SK-N-SH treated with all-trans-retinoic acid at 6 μM for 48 hours (cell line): ENCODE measurements around the gene PMAIP1.

Source experiments
- ATAC-seq: fragments of 200-7000 bp; cut with Tn5 transposase; 3 replicates; pipeline ENCODE4 v1.9.1; 2020; ENCODE audit warnings: mild to moderate bottlenecking, moderate library complexity
- ARNTL ChIP-seq: fragments of 450-650 bp; formaldehyde crosslinking; IDR thresholded peaks from 2 replicates; pipeline ENCODE4 v1.5.0; 2020; ENCODE audit warnings: low read depth, mild to moderate bottlenecking, moderate library complexity, borderline replicate concordance
- BACH2 ChIP-seq: fragments of 250-450 bp; sonication (Bioruptor Pico); IDR thresholded peaks from 2 replicates; pipeline ENCODE4 v1.9.0; 2021; ENCODE audit warnings: mild to moderate bottlenecking, borderline replicate concordance
- CSDC2 ChIP-seq: fragments of 250-450 bp; sonication (Bioruptor Pico); IDR thresholded peaks from 2 replicates; pipeline ENCODE4 v1.5.0; 2020; ENCODE audit warnings: mild to moderate bottlenecking, moderate library complexity
- GLIS3 ChIP-seq: fragments of 250-450 bp; sonication (Bioruptor Pico); IDR thresholded peaks from 2 replicates; pipeline ENCODE4 v1.5.0; 2020; ENCODE audit warnings: mild to moderate bottlenecking, moderate library complexity
- ISL1 ChIP-seq: fragments of 250-450 bp; sonication (Bioruptor Pico); IDR thresholded peaks from 2 replicates; pipeline ENCODE4 v2.1.2; 2022; ENCODE audit warnings: mild to moderate bottlenecking, moderate library complexity
- OSR1 ChIP-seq: fragments of 250-450 bp; sonication (Bioruptor Pico); IDR thresholded peaks from 2 replicates; pipeline ENCODE4 v1.8.0; 2022; ENCODE audit warnings: moderate library complexity, mild to moderate bottlenecking, inconsistent platforms
- PPARA ChIP-seq: fragments of 250-450 bp; sonication (Bioruptor Pico); IDR thresholded peaks from 2 replicates; pipeline ENCODE4 v1.5.0; 2020; ENCODE audit warnings: mild to moderate bottlenecking, borderline replicate concordance
- RARB ChIP-seq: fragments of 250-450 bp; sonication (Bioruptor Pico); IDR thresholded peaks from 2 replicates; pipeline ENCODE4 v1.8.0; 2021; ENCODE audit warnings: mild to moderate bottlenecking, moderate library complexity
- SNAI2 ChIP-seq: fragments of 250-450 bp; sonication (Bioruptor Pico); IDR thresholded peaks from 2 replicates; pipeline ENCODE4 v1.5.0; 2020; ENCODE audit warnings: mild to moderate bottlenecking, moderate library complexity
- TCF4 ChIP-seq: fragments of 250-450 bp; sonication (Bioruptor Pico); IDR thresholded peaks from 2 replicates; pipeline ENCODE4 v1.8.0; 2021; ENCODE audit warnings: mild to moderate bottlenecking, moderate library complexity, borderline replicate concordance
- TOX ChIP-seq: fragments of 250-450 bp; sonication (Bioruptor Pico); IDR thresholded peaks from 2 replicates; pipeline ENCODE4 v1.8.0; 2021; ENCODE audit warnings: mild to moderate bottlenecking, moderate library complexity, borderline replicate concordance
- ZC3H10 ChIP-seq: fragments of 250-450 bp; sonication (Bioruptor Pico); IDR thresholded peaks from 2 replicates; pipeline ENCODE4 v1.5.1; 2021; ENCODE audit warnings: mild to moderate bottlenecking, moderate library complexity
- ZFP3 ChIP-seq: fragments of 250-450 bp; sonication (Bioruptor Pico); IDR thresholded peaks from 2 replicates; pipeline ENCODE4 v1.5.0; 2020; ENCODE audit warnings: mild to moderate bottlenecking, moderate library complexity
- ZFP30 ChIP-seq: fragments of 450-650 bp; formaldehyde crosslinking; IDR thresholded peaks from 2 replicates; pipeline ENCODE4 v1.5.0; 2022; ENCODE audit warnings: mild to moderate bottlenecking, moderate library complexity
- ZNF565 ChIP-seq: fragments of 450-650 bp; formaldehyde crosslinking; conservative IDR thresholded peaks from 2 replicates; pipeline ENCODE4 v1.5.0; 2020; ENCODE audit warnings: low read depth, mild to moderate bottlenecking, moderate library complexity
- ZNF70 ChIP-seq: fragments of 450-650 bp; formaldehyde crosslinking; IDR thresholded peaks from 2 replicates; pipeline ENCODE4 v1.5.0; 2020; ENCODE audit warnings: mild to moderate bottlenecking, moderate library complexity
- ZNF8 ChIP-seq: fragments of 450-650 bp; formaldehyde crosslinking; IDR thresholded peaks from 2 replicates; pipeline ENCODE4 v1.5.0; 2020; ENCODE audit warnings: mild to moderate bottlenecking, moderate library complexity
- TF ChIP-seq, protein P1 (sequence below): fragments of 250-450 bp; sonication (Bioruptor Pico); IDR thresholded peaks from 2 replicates; pipeline ENCODE4 v1.5.1; 2020; ENCODE audit warnings: low read depth, mild to moderate bottlenecking, moderate library complexity
- TF ChIP-seq, protein P2 (sequence below): fragments of 250-450 bp; sonication (Bioruptor Pico); IDR thresholded peaks from 2 replicates; pipeline ENCODE4 v1.8.0; 2021; ENCODE audit warnings: low read depth, mild to moderate bottlenecking, moderate library complexity, borderline replicate concordance
- TF ChIP-seq, protein P3 (sequence below): fragments of 250-450 bp; sonication (Bioruptor Pico); IDR thresholded peaks from 2 replicates; pipeline ENCODE4 v1.8.0; 2020; ENCODE audit warnings: mild to moderate bottlenecking, moderate library complexity, borderline replicate concordance
- TF ChIP-seq, protein P4 (sequence below): fragments of 250-450 bp; sonication (Bioruptor Pico); IDR thresholded peaks from 2 replicates; pipeline ENCODE4 v1.5.1; 2021; ENCODE audit warnings: mild to moderate bottlenecking, moderate library complexity

Gene PMAIP1

DNA sequence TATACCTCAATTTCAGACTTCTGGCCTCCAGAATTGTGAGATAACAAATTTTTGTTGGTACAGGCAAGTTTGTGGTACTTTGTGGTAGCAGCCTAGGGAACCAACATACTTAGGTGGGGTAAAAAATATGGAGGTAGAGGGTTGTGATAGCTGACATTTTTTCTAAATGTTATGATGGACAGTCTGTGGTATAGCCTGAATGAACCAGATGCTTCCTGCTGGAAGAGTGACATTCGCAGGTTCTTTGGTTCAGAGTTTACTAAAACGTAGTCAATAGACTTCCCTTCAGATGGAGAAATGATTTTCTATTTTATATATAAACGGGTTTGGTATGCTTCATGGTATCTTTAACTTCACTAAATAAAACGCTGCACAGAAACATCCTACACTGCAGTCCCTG lies 42.8 kb downstream of the PMAIP1 start:
- ATAC-seq = no peak

DNA sequence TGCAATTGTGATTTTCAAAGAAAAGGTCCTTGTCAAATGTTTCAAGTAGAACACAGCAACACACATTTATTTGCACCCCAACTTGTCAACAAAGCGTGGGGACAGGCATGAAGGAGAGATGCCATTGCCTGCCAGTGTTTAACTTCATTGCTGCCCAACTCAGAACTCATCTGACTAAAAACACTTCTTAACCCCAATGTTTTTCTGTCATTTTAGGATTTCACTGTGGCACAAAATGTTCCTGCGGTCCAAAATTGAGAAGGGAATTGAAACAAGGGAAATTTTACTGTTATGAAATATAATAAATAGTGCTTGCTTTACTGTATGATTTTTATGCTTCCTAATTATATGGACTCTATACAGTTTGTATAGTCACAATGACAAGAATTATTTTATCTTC lies 45.7 kb downstream of the PMAIP1 start:
- TF ChIP-seq, protein P1, sequence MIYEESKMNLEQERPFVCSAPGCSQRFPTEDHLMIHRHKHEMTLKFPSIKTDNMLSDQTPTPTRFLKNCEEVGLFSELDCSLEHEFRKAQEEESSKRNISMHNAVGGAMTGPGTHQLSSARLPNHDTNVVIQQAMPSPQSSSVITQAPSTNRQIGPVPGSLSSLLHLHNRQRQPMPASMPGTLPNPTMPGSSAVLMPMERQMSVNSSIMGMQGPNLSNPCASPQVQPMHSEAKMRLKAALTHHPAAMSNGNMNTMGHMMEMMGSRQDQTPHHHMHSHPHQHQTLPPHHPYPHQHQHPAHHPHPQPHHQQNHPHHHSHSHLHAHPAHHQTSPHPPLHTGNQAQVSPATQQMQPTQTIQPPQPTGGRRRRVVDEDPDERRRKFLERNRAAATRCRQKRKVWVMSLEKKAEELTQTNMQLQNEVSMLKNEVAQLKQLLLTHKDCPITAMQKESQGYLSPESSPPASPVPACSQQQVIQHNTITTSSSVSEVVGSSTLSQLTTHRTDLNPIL (CRISPR knock-in tag) = no peak
- no peak for ATAC-seq

More for the DNA sequence above, 42.8 kb downstream of the PMAIP1 start:
- TF ChIP-seq ZNF8 (no peak), GLIS3 (CRISPR knock-in tag) (no peak), ZNF565 (CRISPR knock-in tag) (no peak), ZFP30 (CRISPR knock-in tag) (no peak), ZFP3 (CRISPR knock-in tag) (no peak), ZNF70 (CRISPR knock-in tag) (no peak), CSDC2 (CRISPR knock-in tag) (no peak), ARNTL (no peak), SNAI2 (CRISPR knock-in tag) (no peak), OSR1 (CRISPR knock-in tag) (no peak), BACH2 (no peak)
- TF ChIP-seq, protein P2, sequence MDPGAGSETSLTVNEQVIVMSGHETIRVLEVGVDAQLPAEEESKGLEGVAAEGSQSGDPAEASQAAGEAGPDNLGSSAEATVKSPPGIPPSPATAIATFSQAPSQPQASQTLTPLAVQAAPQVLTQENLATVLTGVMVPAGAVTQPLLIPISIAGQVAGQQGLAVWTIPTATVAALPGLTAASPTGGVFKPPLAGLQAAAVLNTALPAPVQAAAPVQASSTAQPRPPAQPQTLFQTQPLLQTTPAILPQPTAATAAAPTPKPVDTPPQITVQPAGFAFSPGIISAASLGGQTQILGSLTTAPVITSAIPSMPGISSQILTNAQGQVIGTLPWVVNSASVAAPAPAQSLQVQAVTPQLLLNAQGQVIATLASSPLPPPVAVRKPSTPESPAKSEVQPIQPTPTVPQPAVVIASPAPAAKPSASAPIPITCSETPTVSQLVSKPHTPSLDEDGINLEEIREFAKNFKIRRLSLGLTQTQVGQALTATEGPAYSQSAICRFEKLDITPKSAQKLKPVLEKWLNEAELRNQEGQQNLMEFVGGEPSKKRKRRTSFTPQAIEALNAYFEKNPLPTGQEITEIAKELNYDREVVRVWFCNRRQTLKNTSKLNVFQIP (CRISPR knock-in tag) = no peak
- TF ChIP-seq, protein P1 (CRISPR knock-in tag) = no peak
- TF ChIP-seq, protein P3, sequence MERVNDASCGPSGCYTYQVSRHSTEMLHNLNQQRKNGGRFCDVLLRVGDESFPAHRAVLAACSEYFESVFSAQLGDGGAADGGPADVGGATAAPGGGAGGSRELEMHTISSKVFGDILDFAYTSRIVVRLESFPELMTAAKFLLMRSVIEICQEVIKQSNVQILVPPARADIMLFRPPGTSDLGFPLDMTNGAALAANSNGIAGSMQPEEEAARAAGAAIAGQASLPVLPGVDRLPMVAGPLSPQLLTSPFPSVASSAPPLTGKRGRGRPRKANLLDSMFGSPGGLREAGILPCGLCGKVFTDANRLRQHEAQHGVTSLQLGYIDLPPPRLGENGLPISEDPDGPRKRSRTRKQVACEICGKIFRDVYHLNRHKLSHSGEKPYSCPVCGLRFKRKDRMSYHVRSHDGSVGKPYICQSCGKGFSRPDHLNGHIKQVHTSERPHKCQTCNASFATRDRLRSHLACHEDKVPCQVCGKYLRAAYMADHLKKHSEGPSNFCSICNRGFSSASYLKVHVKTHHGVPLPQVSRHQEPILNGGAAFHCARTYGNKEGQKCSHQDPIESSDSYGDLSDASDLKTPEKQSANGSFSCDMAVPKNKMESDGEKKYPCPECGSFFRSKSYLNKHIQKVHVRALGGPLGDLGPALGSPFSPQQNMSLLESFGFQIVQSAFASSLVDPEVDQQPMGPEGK = no peak

DNA sequence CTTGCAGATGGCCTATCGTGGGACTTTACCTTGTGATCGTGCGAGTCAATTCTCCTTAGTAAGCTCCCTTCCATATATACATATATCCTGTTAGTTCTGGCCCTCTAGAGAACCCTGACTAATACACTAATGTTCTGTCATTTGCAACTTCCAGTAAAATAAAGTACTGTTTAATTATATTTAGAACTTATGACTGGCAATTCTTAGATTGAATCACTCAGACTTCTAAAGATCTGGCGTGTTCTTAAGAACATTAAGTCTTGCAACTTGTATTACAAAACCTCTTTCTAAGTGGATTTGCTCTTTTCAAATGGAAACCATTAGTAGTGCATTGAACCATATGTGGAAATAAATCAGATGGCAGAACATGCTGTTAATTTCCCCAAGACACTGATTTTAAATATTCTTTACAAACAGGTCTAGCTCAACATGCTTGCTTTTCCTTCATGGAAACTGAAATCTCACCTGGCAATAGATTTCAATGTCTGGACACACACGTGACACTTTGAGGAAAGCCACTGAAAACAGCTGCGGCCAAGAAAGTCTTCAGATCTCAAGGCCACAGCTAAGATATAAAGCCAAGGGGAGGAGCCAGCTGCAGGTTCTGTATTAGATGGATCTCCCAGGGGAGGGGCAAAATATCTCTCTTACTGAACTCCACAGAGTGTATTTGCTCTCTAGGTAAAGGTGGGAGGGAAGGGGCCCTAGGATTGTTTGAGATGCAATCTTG lies 50.6 kb downstream of the PMAIP1 start:
- peak; percentile 39; the same call in 1 of the 3 replicates for ATAC-seq
- TF ChIP-seq TCF4 (CRISPR knock-in tag) (no peak), TOX (CRISPR knock-in tag) (no peak), ZNF70 (CRISPR knock-in tag) (no peak), CSDC2 (CRISPR knock-in tag) (no peak), BACH2 (no peak), ZC3H10 (CRISPR knock-in tag) (peak; percentile 60; the same call in 1 of the 2 replicates), ISL1 (CRISPR knock-in tag) (peak; percentile 86)
- TF ChIP-seq, protein P3 = no peak

DNA sequence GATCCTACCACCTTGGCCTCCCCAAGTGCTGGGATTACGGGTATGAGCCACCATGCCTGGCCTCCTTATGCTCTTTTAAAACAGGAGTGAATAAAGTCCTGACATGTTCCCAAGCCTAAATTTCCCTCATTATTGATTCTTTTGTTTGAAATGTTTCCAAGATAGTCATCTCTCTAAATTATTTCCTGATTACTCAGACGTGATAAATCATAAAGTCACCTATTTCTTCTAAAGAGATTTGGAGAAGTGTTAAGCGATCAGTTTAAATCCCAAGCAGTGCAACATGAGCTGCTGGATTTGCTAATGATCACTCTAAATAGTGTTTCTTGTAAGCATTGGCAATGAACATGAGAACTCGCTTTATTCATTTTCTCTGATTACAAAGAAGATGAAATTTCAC lies 51.8 kb downstream of the PMAIP1 start:
- ATAC-seq = no peak
- TF ChIP-seq ARNTL = no peak
- TF ChIP-seq RARB (CRISPR knock-in tag) = no peak
- TF ChIP-seq SNAI2 (CRISPR knock-in tag) = no peak
- TF ChIP-seq ZNF565 (CRISPR knock-in tag) = no peak
- TF ChIP-seq ZFP3 (CRISPR knock-in tag) = no peak
- no peak for TF ChIP-seq TCF4 (CRISPR knock-in tag)
- TF ChIP-seq CSDC2 (CRISPR knock-in tag) = no peak
- TF ChIP-seq, protein P2 (CRISPR knock-in tag) = no peak
- TF ChIP-seq, protein P3 = no peak
- TF ChIP-seq BACH2 = no peak
- TF ChIP-seq OSR1 (CRISPR knock-in tag) = no peak
- TF ChIP-seq PPARA = no peak
- TF ChIP-seq, protein P4, sequence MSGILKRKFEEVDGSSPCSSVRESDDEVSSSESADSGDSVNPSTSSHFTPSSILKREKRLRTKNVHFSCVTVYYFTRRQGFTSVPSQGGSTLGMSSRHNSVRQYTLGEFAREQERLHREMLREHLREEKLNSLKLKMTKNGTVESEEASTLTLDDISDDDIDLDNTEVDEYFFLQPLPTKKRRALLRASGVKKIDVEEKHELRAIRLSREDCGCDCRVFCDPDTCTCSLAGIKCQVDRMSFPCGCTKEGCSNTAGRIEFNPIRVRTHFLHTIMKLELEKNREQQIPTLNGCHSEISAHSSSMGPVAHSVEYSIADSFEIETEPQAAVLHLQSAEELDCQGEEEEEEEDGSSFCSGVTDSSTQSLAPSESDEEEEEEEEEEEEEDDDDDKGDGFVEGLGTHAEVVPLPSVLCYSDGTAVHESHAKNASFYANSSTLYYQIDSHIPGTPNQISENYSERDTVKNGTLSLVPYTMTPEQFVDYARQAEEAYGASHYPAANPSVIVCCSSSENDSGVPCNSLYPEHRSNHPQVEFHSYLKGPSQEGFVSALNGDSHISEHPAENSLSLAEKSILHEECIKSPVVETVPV (CRISPR knock-in tag) = no peak
- no peak for TF ChIP-seq ZNF70 (CRISPR knock-in tag)
- TF ChIP-seq GLIS3 (CRISPR knock-in tag) = no peak
- no peak for TF ChIP-seq ZC3H10 (CRISPR knock-in tag)
